Loucy (cell line): ENCODE measurements around the gene EXOG.

Source experiments
- H2AFZ ChIP-seq: fragments of 200-600 bp; sonication (generic); 2 replicates; pipeline ENCODE4 v1.6.0; 2016; ENCODE audit warnings: antibody characterized with exemption, mild to moderate bottlenecking, low read length, moderate library complexity
- H3F3A ChIP-seq: fragments of 200-600 bp; 2 replicates; pipeline ENCODE4 v1.6.0; 2016; ENCODE audit warnings: antibody characterized with exemption, low read depth, mild to moderate bottlenecking
- H3K27me3 ChIP-seq: fragments of 200-600 bp; sonication (generic); 2 replicates; pipeline ENCODE4 v1.6.1; 2014; ENCODE audit warnings: low read length, mild to moderate bottlenecking; ENCODE audit not compliant: insufficient read depth, poor library complexity, severe bottlenecking
- H3K36me3 ChIP-seq: fragments of 200-600 bp; sonication (generic); 2 replicates; pipeline ENCODE4 v1.6.1; 2016; ENCODE audit warnings: low read length; ENCODE audit not compliant: insufficient read depth
- H3K4me1 ChIP-seq: fragments of 200-600 bp; sonication (generic); 2 replicates; pipeline ENCODE4 v1.5.1; 2014; ENCODE audit warnings: low read length, mild to moderate bottlenecking; ENCODE audit not compliant: insufficient read depth, poor library complexity, severe bottlenecking
- H3K4me2 ChIP-seq: fragments of 200-600 bp; sonication (generic); 2 replicates; pipeline ENCODE4 v1.6.0; 2014; ENCODE audit warnings: antibody characterized with exemption, low read length, low read depth, mild to moderate bottlenecking; ENCODE audit not compliant: poor library complexity, severe bottlenecking
- H3K4me3 ChIP-seq: fragments of 200-600 bp; sonication (generic); 2 replicates; pipeline ENCODE4 v1.5.1; 2014; ENCODE audit warnings: low read length, mild to moderate bottlenecking, mixed read lengths; ENCODE audit not compliant: poor library complexity, severe bottlenecking
- H3K79me2 ChIP-seq: fragments of 200-600 bp; sonication (generic); 2 replicates; pipeline ENCODE4 v1.6.1; 2014; ENCODE audit warnings: low read length; ENCODE audit not compliant: insufficient read depth
- H3K9ac ChIP-seq: fragments of 200-600 bp; sonication (generic); 2 replicates; pipeline ENCODE4 v1.6.0; 2014; ENCODE audit warnings: mild to moderate bottlenecking, low read depth, low read length, moderate library complexity; ENCODE audit not compliant: poor library complexity, severe bottlenecking
- H3K9me2 ChIP-seq: fragments of 200-600 bp; sonication (generic); replicated peaks from 2 replicates; pipeline ENCODE4 v1.6.1; 2016; ENCODE audit warnings: low read depth, low read length, mixed read lengths
- H3K9me3 ChIP-seq: fragments of 200-600 bp; sonication (generic); 2 replicates; pipeline ENCODE4 v1.6.1; 2014; ENCODE audit warnings: mild to moderate bottlenecking, antibody characterized with exemption, low read length, low read depth; ENCODE audit not compliant: insufficient read depth
- H4K20me1 ChIP-seq: fragments of 200-600 bp; sonication (generic); 2 replicates; pipeline ENCODE4 v1.6.0; 2014; ENCODE audit warnings: antibody characterized with exemption, low read length, mild to moderate bottlenecking; ENCODE audit not compliant: insufficient read depth, poor library complexity, severe bottlenecking
- EZH2phosphoT487 ChIP-seq: fragments of 200-600 bp; IDR thresholded peaks from 2 replicates; pipeline ENCODE4 v1.6.1; 2018; ENCODE audit warnings: antibody characterized with exemption, mild to moderate bottlenecking, moderate library complexity, borderline replicate concordance
- TF ChIP-seq, protein P1 (sequence below): fragments of 200-600 bp; sonication (generic); conservative IDR thresholded peaks from 2 replicates; pipeline ENCODE4 v1.5.1; 2014; ENCODE audit warnings: mild to moderate bottlenecking, antibody characterized with exemption, low read length

The EXOG gene

GRCh38 chr3:38507120-38507519 lies 11.0 kb downstream of the EXOG start:
- Histone ChIP-seq H3K27me3 (no peaks in the 10 kb centered on the region), H4K20me1 (no peaks in the 10 kb centered on the region), H3K4me2 (no peak overlapping the region), H3K4me1 (no peaks in the 10 kb centered on the region), H3F3A (no peaks in the 10 kb centered on the region), H3K9ac (no peak overlapping the region), H3K4me3 (no peak overlapping the region), H3K79me2 (no peaks in the 10 kb centered on the region), H3K9me2 (no peaks in the 10 kb centered on the region), H3K9me3 (no peaks in the 10 kb centered on the region), H3K36me3 (peaks cover 21% of the 10 kb centered on the region; the same call in 1 of the 2 replicates), H2AFZ (no peak overlapping the region)
- TF ChIP-seq EZH2phosphoT487 = no peak

- no peaks in the 10 kb centered on the region for H3K9me2 ChIP-seq
- H3K36me3 ChIP-seq = peaks cover 25% of the 10 kb centered on the region; the same call in 1 of the 2 replicates
- no peak overlapping the region for H3K9ac ChIP-seq
- H3K79me2 ChIP-seq = no peaks in the 10 kb centered on the region
- no peak overlapping the region for H2AFZ ChIP-seq
- H3K4me2 ChIP-seq = no peak overlapping the region
- H3K4me3 ChIP-seq = no peak overlapping the region
- H4K20me1 ChIP-seq = no peaks in the 10 kb centered on the region
- no peaks in the 10 kb centered on the region for H3F3A ChIP-seq
- no peak for TF ChIP-seq EZH2phosphoT487
- TF ChIP-seq, protein P1, sequence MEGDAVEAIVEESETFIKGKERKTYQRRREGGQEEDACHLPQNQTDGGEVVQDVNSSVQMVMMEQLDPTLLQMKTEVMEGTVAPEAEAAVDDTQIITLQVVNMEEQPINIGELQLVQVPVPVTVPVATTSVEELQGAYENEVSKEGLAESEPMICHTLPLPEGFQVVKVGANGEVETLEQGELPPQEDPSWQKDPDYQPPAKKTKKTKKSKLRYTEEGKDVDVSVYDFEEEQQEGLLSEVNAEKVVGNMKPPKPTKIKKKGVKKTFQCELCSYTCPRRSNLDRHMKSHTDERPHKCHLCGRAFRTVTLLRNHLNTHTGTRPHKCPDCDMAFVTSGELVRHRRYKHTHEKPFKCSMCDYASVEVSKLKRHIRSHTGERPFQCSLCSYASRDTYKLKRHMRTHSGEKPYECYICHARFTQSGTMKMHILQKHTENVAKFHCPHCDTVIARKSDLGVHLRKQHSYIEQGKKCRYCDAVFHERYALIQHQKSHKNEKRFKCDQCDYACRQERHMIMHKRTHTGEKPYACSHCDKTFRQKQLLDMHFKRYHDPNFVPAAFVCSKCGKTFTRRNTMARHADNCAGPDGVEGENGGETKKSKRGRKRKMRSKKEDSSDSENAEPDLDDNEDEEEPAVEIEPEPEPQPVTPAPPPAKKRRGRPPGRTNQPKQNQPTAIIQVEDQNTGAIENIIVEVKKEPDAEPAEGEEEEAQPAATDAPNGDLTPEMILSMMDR = no peak
- H3K9me3 ChIP-seq = no peaks in the 10 kb centered on the region
- no peaks in the 10 kb centered on the region for H3K27me3 ChIP-seq
- no peaks in the 10 kb centered on the region for H3K4me1 ChIP-seq
Measured at GRCh38 chr3:38509732-38510131, 13.6 kb downstream of the EXOG start.

GRCh38 chr3:38510631-38511030 lies 14.5 kb downstream of the EXOG start:
- Histone ChIP-seq H3K9me2 (no peaks in the 10 kb centered on the region), H2AFZ (no peak overlapping the region), H3K9ac (no peak overlapping the region), H3F3A (no peaks in the 10 kb centered on the region), H3K4me2 (no peak overlapping the region), H3K27me3 (no peaks in the 10 kb centered on the region), H3K9me3 (no peaks in the 10 kb centered on the region), H3K4me1 (no peaks in the 10 kb centered on the region), H4K20me1 (no peaks in the 10 kb centered on the region), H3K4me3 (no peak overlapping the region), H3K79me2 (no peaks in the 10 kb centered on the region), H3K36me3 (peaks cover 25% of the 10 kb centered on the region; the same call in 1 of the 2 replicates)
- TF ChIP-seq EZH2phosphoT487 = no peak
- TF ChIP-seq, protein P1 = no peak

GRCh38 chr3:38511546-38511945 lies 15.4 kb downstream of the EXOG start:
- Histone ChIP-seq H3K4me3 (no peak overlapping the region), H3K27me3 (no peaks in the 10 kb centered on the region), H2AFZ (no peak overlapping the region), H3K4me1 (no peaks in the 10 kb centered on the region), H3F3A (no peaks in the 10 kb centered on the region), H3K4me2 (no peak overlapping the region), H3K9me3 (no peaks in the 10 kb centered on the region), H3K9me2 (no peaks in the 10 kb centered on the region), H4K20me1 (no peaks in the 10 kb centered on the region), H3K36me3 (peaks cover 24% of the 10 kb centered on the region; the same call in 1 of the 2 replicates), H3K79me2 (no peaks in the 10 kb centered on the region), H3K9ac (no peak overlapping the region)
- TF ChIP-seq, protein P1 = no peak
- no peak for TF ChIP-seq EZH2phosphoT487
